Activated CD4-positive, alpha-beta T cell treated with anti-CD3 and anti-CD28 coated beads, Interleukin-2, amount 10 ng/mL, durations not matched to agents 24 days and 14 days (primary cell): ENCODE data around the gene RAB3GAP2. TPM values are rescaled to one million over a fixed set of nuclear protein-coding genes. Genes with fewer than 3 reads are reported as not detected.

Source experiments
- DNase-seq: peaks from one replicate; pipeline ENCODE4 v3.0.0; 2022
- H3K27ac Mint-ChIP-seq: one replicate; pipeline ENCODE4 v1.8.0; 2022; ENCODE audit warnings: mild to moderate bottlenecking, mixed read lengths
- H3K27me3 Mint-ChIP-seq: one replicate; pipeline ENCODE4 v1.8.0; 2022; ENCODE audit warnings: mixed read lengths
- H3K36me3 Mint-ChIP-seq: one replicate; pipeline ENCODE4 v1.8.0; 2022; ENCODE audit warnings: low read depth, mild to moderate bottlenecking, mixed read lengths
- H3K4me1 Mint-ChIP-seq: one replicate; pipeline ENCODE4 v1.8.0; 2021; ENCODE audit warnings: mixed read lengths
- H3K4me3 Mint-ChIP-seq: one replicate; pipeline ENCODE4 v1.8.0; 2022; ENCODE audit warnings: mild to moderate bottlenecking, moderate library complexity, mixed read lengths
- H3K9me3 Mint-ChIP-seq: one replicate; pipeline ENCODE4 v1.8.0; 2021; ENCODE audit warnings: mixed read lengths
- intact Hi-C: fragments of 100-400 bp; cut with micrococcal nuclease; formaldehyde crosslinking; loops from one replicate; pipeline ENCODE4 v1.15.1; 2023
- total RNA-seq: library from RNA; stranded (reverse); gene quantifications from 2 replicates; pipeline ENCODE4 v1.2.3, GENCODE V29; 2022

The RAB3GAP2 gene
- total RNA-seq, 1 donor from 2014 or later = 55.0 TPM

GRCh38 chr1:220301630-220302029, 29.4 kb upstream of the RAB3GAP2 start:
- peaks cover 20% of the 10 kb centered on the region for H3K27me3 Mint-ChIP-seq
- no peak for DNase-seq
- intact Hi-C loops = no loop called here
- H3K4me3 Mint-ChIP-seq = no peak overlapping the region
- H3K27ac Mint-ChIP-seq = no peak overlapping the region
- peaks cover 3% of the 10 kb centered on the region for H3K4me1 Mint-ChIP-seq
- no peaks in the 10 kb centered on the region for H3K36me3 Mint-ChIP-seq
- no peaks in the 10 kb centered on the region for H3K9me3 Mint-ChIP-seq

- Mint-ChIP-seq H3K4me3 (no peak overlapping the region), H3K4me1 (peaks cover 5% of the 10 kb centered on the region), H3K36me3 (no peaks in the 10 kb centered on the region), H3K9me3 (no peaks in the 10 kb centered on the region), H3K27me3 (peaks cover 22% of the 10 kb centered on the region), H3K27ac (no peak overlapping the region)
- intact Hi-C loops = no loop called here
- no peak for DNase-seq
Measured at GRCh38 chr1:220300442-220301121, 28.3 kb upstream of the RAB3GAP2 start.

- no peak overlapping the region for H3K4me3 Mint-ChIP-seq
- H3K27me3 Mint-ChIP-seq = peaks cover 17% of the 10 kb centered on the region
- H3K36me3 Mint-ChIP-seq = no peaks in the 10 kb centered on the region
- peaks cover 5% of the 10 kb centered on the region for H3K4me1 Mint-ChIP-seq
- no peaks in the 10 kb centered on the region for H3K9me3 Mint-ChIP-seq
- intact Hi-C loops = no loop called here
- no peak overlapping the region for H3K27ac Mint-ChIP-seq
- no peak for DNase-seq
Measured at GRCh38 chr1:220299337-220299736, 27.1 kb upstream of the RAB3GAP2 start.

GRCh38 chr1:220298470-220299205, 26.4 kb upstream of the RAB3GAP2 start:
- intact Hi-C loops = no loop called here
- H3K4me1 Mint-ChIP-seq = peaks cover 5% of the 10 kb centered on the region
- H3K36me3 Mint-ChIP-seq = no peaks in the 10 kb centered on the region
- H3K27me3 Mint-ChIP-seq = peaks cover 15% of the 10 kb centered on the region
- no peak overlapping the region for H3K27ac Mint-ChIP-seq
- H3K9me3 Mint-ChIP-seq = no peaks in the 10 kb centered on the region
- no peak overlapping the region for H3K4me3 Mint-ChIP-seq
- DNase-seq = no peak

GRCh38 chr1:220296981-220297380, 24.7 kb upstream of the RAB3GAP2 start:
- H3K36me3 Mint-ChIP-seq = no peaks in the 10 kb centered on the region
- peaks cover 5% of the 10 kb centered on the region for H3K4me1 Mint-ChIP-seq
- H3K9me3 Mint-ChIP-seq = no peaks in the 10 kb centered on the region
- H3K4me3 Mint-ChIP-seq = no peak overlapping the region
- intact Hi-C loops = no loop called here
- H3K27me3 Mint-ChIP-seq = peaks cover 17% of the 10 kb centered on the region
- DNase-seq = no peak
- no peak overlapping the region for H3K27ac Mint-ChIP-seq

- intact Hi-C loops = no loop called here
- no peak for DNase-seq
- H3K27ac Mint-ChIP-seq = no peak overlapping the region
- peaks cover 2% of the 10 kb centered on the region for H3K4me1 Mint-ChIP-seq
- H3K9me3 Mint-ChIP-seq = no peaks in the 10 kb centered on the region
- peaks cover 20% of the 10 kb centered on the region for H3K27me3 Mint-ChIP-seq
- no peak overlapping the region for H3K4me3 Mint-ChIP-seq
- H3K36me3 Mint-ChIP-seq = no peaks in the 10 kb centered on the region
Measured at GRCh38 chr1:220294846-220295301, 22.6 kb upstream of the RAB3GAP2 start.

- Mint-ChIP-seq H3K4me3 (no peak overlapping the region), H3K27me3 (peaks cover 33% of the 10 kb centered on the region), H3K4me1 (peaks cover 2% of the 10 kb centered on the region), H3K27ac (no peak overlapping the region), H3K9me3 (no peaks in the 10 kb centered on the region), H3K36me3 (no peaks in the 10 kb centered on the region)
- intact Hi-C loops = no loop called here
- no peak for DNase-seq
Measured at GRCh38 chr1:220291580-220291979, 19.3 kb upstream of the RAB3GAP2 start.

- Mint-ChIP-seq H3K27me3 (peaks cover 28% of the 10 kb centered on the region), H3K27ac (no peak overlapping the region), H3K4me1 (no peaks in the 10 kb centered on the region), H3K9me3 (no peaks in the 10 kb centered on the region), H3K4me3 (no peak overlapping the region), H3K36me3 (no peaks in the 10 kb centered on the region)
- DNase-seq = no peak
- intact Hi-C loops = no loop called here
Measured at GRCh38 chr1:220290140-220290761, 18.0 kb upstream of the RAB3GAP2 start.

- intact Hi-C loops = no loop called here
Measured at GRCh38 chr1:220287129-220287528, 14.9 kb upstream of the RAB3GAP2 start.

GRCh38 chr1:220283625-220284024, 11.4 kb upstream of the RAB3GAP2 start:
- Mint-ChIP-seq H3K36me3 (no peaks in the 10 kb centered on the region), H3K27me3 (peaks cover 15% of the 10 kb centered on the region), H3K27ac (no peak overlapping the region), H3K9me3 (no peaks in the 10 kb centered on the region), H3K4me1 (no peaks in the 10 kb centered on the region), H3K4me3 (no peak overlapping the region)
- intact Hi-C loops = no loop called here
- no peak for DNase-seq

More at GRCh38 chr1:220287129-220287528, 14.9 kb upstream of the RAB3GAP2 start:
- Mint-ChIP-seq H3K4me3 (no peak overlapping the region), H3K36me3 (no peaks in the 10 kb centered on the region), H3K9me3 (no peaks in the 10 kb centered on the region), H3K27ac (no peak overlapping the region), H3K4me1 (no peaks in the 10 kb centered on the region), H3K27me3 (peaks cover 24% of the 10 kb centered on the region)
- no peak for DNase-seq

- DNase-seq = no peak
- Mint-ChIP-seq H3K36me3 (no peaks in the 10 kb centered on the region), H3K27ac (no peak overlapping the region), H3K9me3 (no peaks in the 10 kb centered on the region), H3K4me3 (no peak overlapping the region), H3K4me1 (no peaks in the 10 kb centered on the region), H3K27me3 (peaks cover 20% of the 10 kb centered on the region)
- intact Hi-C loops = no loop called here
Measured at GRCh38 chr1:220281159-220281574, 8.9 kb upstream of the RAB3GAP2 start.

GRCh38 chr1:220280249-220280648, 8.0 kb upstream of the RAB3GAP2 start:
- H3K9me3 Mint-ChIP-seq = no peaks in the 10 kb centered on the region

GRCh38 chr1:220278991-220279390, 6.7 kb upstream of the RAB3GAP2 start:
- intact Hi-C loops = no loop called here
- H3K4me3 Mint-ChIP-seq = no peak overlapping the region
- DNase-seq = no peak
- no peaks in the 10 kb centered on the region for H3K4me1 Mint-ChIP-seq
- no peaks in the 10 kb centered on the region for H3K36me3 Mint-ChIP-seq
- peaks cover 27% of the 10 kb centered on the region for H3K27me3 Mint-ChIP-seq
- no peaks in the 10 kb centered on the region for H3K9me3 Mint-ChIP-seq
- no peak overlapping the region for H3K27ac Mint-ChIP-seq

More at GRCh38 chr1:220280249-220280648, 8.0 kb upstream of the RAB3GAP2 start:
- no peak overlapping the region for H3K27ac Mint-ChIP-seq
- DNase-seq = no peak
- intact Hi-C loops = no loop called here
- peaks cover 25% of the 10 kb centered on the region for H3K27me3 Mint-ChIP-seq
- H3K4me1 Mint-ChIP-seq = no peaks in the 10 kb centered on the region
- no peak overlapping the region for H3K4me3 Mint-ChIP-seq
- no peaks in the 10 kb centered on the region for H3K36me3 Mint-ChIP-seq

GRCh38 chr1:220275430-220275829, 3.2 kb upstream of the RAB3GAP2 start:
- Mint-ChIP-seq H3K4me3 (no peak overlapping the region), H3K9me3 (no peaks in the 10 kb centered on the region), H3K27ac (no peak overlapping the region), H3K36me3 (no peaks in the 10 kb centered on the region), H3K27me3 (peaks cover 23% of the 10 kb centered on the region), H3K4me1 (peaks cover 5% of the 10 kb centered on the region)
- intact Hi-C loops = no loop called here
- DNase-seq = no peak
